ELF-1 (cell line): ENCODE data around the gene OCA2.

Experiments
- DNase-seq: peaks from one replicate; pipeline ENCODE4 v3.0.0-alpha.2; 2016; ENCODE audit warnings: low read depth, low spot score

OCA2 gene

GRCh38 chr15:28120359-28120640 is 21.2 kb upstream of the OCA2 start:
- DNase-seq = no peak

GRCh38 chr15:28118531-28118930 is 19.4 kb upstream of the OCA2 start:
- no peak for DNase-seq

GRCh38 chr15:28118083-28118482 is 19.0 kb upstream of the OCA2 start:
- DNase-seq = no peak

GRCh38 chr15:28117432-28117990 is 18.4 kb upstream of the OCA2 start:
- DNase-seq = no peak

GRCh38 chr15:28116521-28117431 is 17.7 kb upstream of the OCA2 start:
- no peak for DNase-seq

- DNase-seq = no peak
Measured at GRCh38 chr15:28115871-28116270, 16.8 kb upstream of the OCA2 start.

- no peak for DNase-seq
Measured at GRCh38 chr15:28114721-28115622, 15.9 kb upstream of the OCA2 start.

- no peak for DNase-seq
Measured at GRCh38 chr15:28114114-28114455, 15.0 kb upstream of the OCA2 start.

- DNase-seq = no peak
Measured at GRCh38 chr15:28113394-28114113, 14.4 kb upstream of the OCA2 start.

- no peak for DNase-seq
Measured at GRCh38 chr15:28112962-28113361, 13.8 kb upstream of the OCA2 start.

- no peak for DNase-seq
Measured at GRCh38 chr15:28112101-28112760, 13.1 kb upstream of the OCA2 start.

GRCh38 chr15:28111543-28111942 is 12.4 kb upstream of the OCA2 start:
- no peak for DNase-seq

- DNase-seq = no peak
Measured at GRCh38 chr15:28110481-28110881, 11.4 kb upstream of the OCA2 start.

- DNase-seq = no peak
Measured at GRCh38 chr15:28109626-28110455, 10.7 kb upstream of the OCA2 start.

GRCh38 chr15:28107904-28108275 is 8.8 kb upstream of the OCA2 start:
- DNase-seq = no peak

- peak; percentile 59 for DNase-seq
Measured at GRCh38 chr15:28107111-28107903, 8.2 kb upstream of the OCA2 start.

GRCh38 chr15:28106294-28107110 is 7.4 kb upstream of the OCA2 start:
- DNase-seq = peak; percentile 17

GRCh38 chr15:28105793-28106192 is 6.7 kb upstream of the OCA2 start:
- DNase-seq = no peak
